Glutamatergic neuron (in vitro differentiated cells): ENCODE measurements around the gene ACYP1. TPM values are rescaled to one million over a fixed set of nuclear protein-coding genes. Genes with fewer than 3 reads are reported as not detected.

Experiments
- DNase-seq: peaks from one replicate; pipeline ENCODE4 v3.0.0; 2022
- H3K27ac Mint-ChIP-seq: one replicate; pipeline ENCODE4 v1.8.0; 2020; ENCODE audit warnings: mild to moderate bottlenecking, mixed read lengths, inconsistent platforms; ENCODE audit not compliant: unreplicated experiment
- H3K27me3 Mint-ChIP-seq: one replicate; pipeline ENCODE4 v1.8.0; 2020; ENCODE audit warnings: mild to moderate bottlenecking, moderate library complexity, mixed read lengths, inconsistent platforms; ENCODE audit not compliant: unreplicated experiment
- H3K36me3 Mint-ChIP-seq: one replicate; pipeline ENCODE4 v1.8.0; 2020; ENCODE audit warnings: mild to moderate bottlenecking, mixed read lengths, inconsistent platforms; ENCODE audit not compliant: unreplicated experiment
- H3K4me1 Mint-ChIP-seq: one replicate; pipeline ENCODE4 v1.8.0; 2020; ENCODE audit warnings: mild to moderate bottlenecking, low read depth, mixed read lengths, inconsistent platforms; ENCODE audit not compliant: unreplicated experiment
- H3K4me3 Mint-ChIP-seq: one replicate; pipeline ENCODE4 v1.8.0; 2020; ENCODE audit warnings: mild to moderate bottlenecking, mixed read lengths, inconsistent platforms; ENCODE audit not compliant: unreplicated experiment
- H3K9me3 Mint-ChIP-seq: one replicate; pipeline ENCODE4 v1.8.0; 2020; ENCODE audit warnings: mild to moderate bottlenecking, moderate library complexity, mixed read lengths, inconsistent platforms; ENCODE audit not compliant: unreplicated experiment
- CTCF ChIP-seq: fragments of 200-600 bp; sonication (generic); IDR thresholded peaks from one replicate; pipeline ENCODE4 v1.5.0; 2021; ENCODE audit not compliant: partially characterized antibody, unreplicated experiment
- total RNA-seq: library from RNA; stranded (reverse); fragmentation: NEBNext Ultra II Directional; extraction: Animal tissue kit (Norgen Biotek cat#: 25700); gene quantifications from one replicate; pipeline ENCODE4 v1.2.1, GENCODE V29; 2021; ENCODE audit not compliant: unreplicated experiment

The ACYP1 gene
- total RNA-seq, 1 donor from 2014 or later, result 14.3 TPM

GRCh38 chr14:75025082-75025481 is 38.7 kb downstream of the ACYP1 start:
- Mint-ChIP-seq H3K27ac (no peak overlapping the region), H3K36me3 (no peaks in the 10 kb centered on the region), H3K4me3 (no peak overlapping the region), H3K4me1 (no peaks in the 10 kb centered on the region), H3K27me3 (no peaks in the 10 kb centered on the region), H3K9me3 (peaks cover 1% of the 10 kb centered on the region)
- no peak for DNase-seq
- no peak for TF ChIP-seq CTCF

- no peak overlapping the region for H3K4me3 Mint-ChIP-seq
- H3K4me1 Mint-ChIP-seq, result no peaks in the 10 kb centered on the region
- no peaks in the 10 kb centered on the region for H3K36me3 Mint-ChIP-seq
- DNase-seq, result no peak
- peaks cover 1% of the 10 kb centered on the region for H3K9me3 Mint-ChIP-seq
- H3K27me3 Mint-ChIP-seq, result no peaks in the 10 kb centered on the region
- no peak overlapping the region for H3K27ac Mint-ChIP-seq
- TF ChIP-seq CTCF, result peak; percentile 37
These were observed 40.7 kb downstream of the ACYP1 start for GRCh38 chr14:75023108-75023507.

GRCh38 chr14:75022655-75023054 is 41.2 kb downstream of the ACYP1 start:
- peak; percentile 38 for DNase-seq
- TF ChIP-seq CTCF, result peak; percentile 67
- no peak overlapping the region for H3K27ac Mint-ChIP-seq
- H3K9me3 Mint-ChIP-seq, result peaks cover 1% of the 10 kb centered on the region
- no peaks in the 10 kb centered on the region for H3K4me1 Mint-ChIP-seq
- no peak overlapping the region for H3K4me3 Mint-ChIP-seq
- no peaks in the 10 kb centered on the region for H3K27me3 Mint-ChIP-seq
- no peaks in the 10 kb centered on the region for H3K36me3 Mint-ChIP-seq

- no peak overlapping the region for H3K27ac Mint-ChIP-seq
- DNase-seq, result no peak
- peaks cover 1% of the 10 kb centered on the region for H3K9me3 Mint-ChIP-seq
- H3K4me1 Mint-ChIP-seq, result no peaks in the 10 kb centered on the region
- H3K36me3 Mint-ChIP-seq, result no peaks in the 10 kb centered on the region
- no peak for TF ChIP-seq CTCF
- H3K27me3 Mint-ChIP-seq, result no peaks in the 10 kb centered on the region
- H3K4me3 Mint-ChIP-seq, result no peak overlapping the region
These were observed 45.1 kb downstream of the ACYP1 start for GRCh38 chr14:75018694-75019093.

GRCh38 chr14:75016815-75017214 is 47.0 kb downstream of the ACYP1 start:
- H3K27me3 Mint-ChIP-seq, result no peaks in the 10 kb centered on the region

More at GRCh38 chr14:75016815-75017214, 47.0 kb downstream of the ACYP1 start:
- Mint-ChIP-seq H3K4me3 (no peak overlapping the region), H3K9me3 (no peaks in the 10 kb centered on the region), H3K36me3 (no peaks in the 10 kb centered on the region), H3K4me1 (no peaks in the 10 kb centered on the region), H3K27ac (peak overlapping the region; percentile 57)
- peak; percentile 15 for DNase-seq
- no peak for TF ChIP-seq CTCF
